OCI-LY7 (cell line): ENCODE data around the gene CCNE1. TPM values are rescaled to one million over a fixed set of nuclear protein-coding genes. Genes with fewer than 3 reads are reported as not detected.

Experiments
- BruUV-seq: library from RNA; stranded (reverse); fragments of 400-500 nt; replicated peaks from 2 replicates; lab custom pipeline; 2021; lab: Mats Ljungman, UMichigan
- CTCF ChIA-PET: fragments of 300-600 bp; sonication (Branson Sonifier 250); formaldehyde crosslinking; loops from one replicate; lab custom pipeline; 2022; ENCODE audit warnings: antibody characterized with exemption; ENCODE audit not compliant: unreplicated experiment; lab: Charles Lee
- POLR2A ChIA-PET: fragments of 300-600 bp; sonication (Branson Sonifier 250); formaldehyde crosslinking; loops from one replicate; lab custom pipeline; 2022; ENCODE audit warnings: antibody characterized with exemption; lab: Charles Lee
- DNase-seq: peaks from one replicate; pipeline ENCODE4 v3.0.0-alpha.2; 2015; ENCODE audit warnings: low spot score
- H2AFZ ChIP-seq: fragments of 200-600 bp; sonication (generic), shearing (Covaris generic); 2 replicates; pipeline ENCODE4 v1.6.1; 2014; ENCODE audit warnings: mild to moderate bottlenecking, antibody characterized with exemption, low read length, moderate library complexity
- H3K27ac ChIP-seq: fragments of 200-600 bp; sonication (generic); 2 replicates; pipeline ENCODE4 v1.5.1; 2014; ENCODE audit warnings: mixed run types, low read depth, mild to moderate bottlenecking, moderate library complexity, low read length, inconsistent platforms; ENCODE audit not compliant: poor library complexity, severe bottlenecking
- H3K36me3 ChIP-seq: fragments of 200-600 bp; sonication (generic); 2 replicates; pipeline ENCODE4 v1.6.1; 2014; ENCODE audit warnings: mild to moderate bottlenecking, antibody characterized with exemption, low read length, moderate library complexity, mixed read lengths; ENCODE audit not compliant: insufficient read depth
- H3K4me1 ChIP-seq: fragments of 200-600 bp; sonication (generic); 2 replicates; pipeline ENCODE4 v1.5.1; 2014; ENCODE audit warnings: mild to moderate bottlenecking, low read length; ENCODE audit not compliant: insufficient read depth, poor library complexity, severe bottlenecking
- H3K4me2 ChIP-seq: fragments of 200-600 bp; sonication (generic); 2 replicates; pipeline ENCODE4 v1.6.1; 2014; ENCODE audit warnings: mild to moderate bottlenecking, low read length
- H3K4me3 ChIP-seq: fragments of 200-600 bp; sonication (generic); 2 replicates; pipeline ENCODE4 v1.5.1; 2014; ENCODE audit warnings: mild to moderate bottlenecking, low read depth, low read length; ENCODE audit not compliant: poor library complexity, severe bottlenecking
- H3K79me2 ChIP-seq: fragments of 200-600 bp; sonication (generic); 2 replicates; pipeline ENCODE4 v1.6.1; 2016; ENCODE audit warnings: low read depth, mild to moderate bottlenecking, low read length, moderate library complexity, mixed read lengths; ENCODE audit not compliant: insufficient read depth
- H3K9me2 ChIP-seq: fragments of 200-600 bp; sonication (generic); 2 replicates; pipeline ENCODE4 v1.6.1; 2016; ENCODE audit warnings: mild to moderate bottlenecking, low read length, mixed read lengths; ENCODE audit not compliant: insufficient read depth
- H3K9me3 ChIP-seq: fragments of 200-600 bp; sonication (generic); 2 replicates; pipeline ENCODE4 v1.6.1; 2014; ENCODE audit warnings: mild to moderate bottlenecking, mixed run types, low read length, mixed read lengths
- H4K20me1 ChIP-seq: fragments of 200-600 bp; sonication (generic); 2 replicates; pipeline ENCODE4 v1.6.1; 2014; ENCODE audit warnings: mild to moderate bottlenecking, antibody characterized with exemption, low read length, moderate library complexity, mixed read lengths; ENCODE audit not compliant: insufficient read depth
- CTCF ChIP-seq: fragments of 200-600 bp; sonication (generic); conservative IDR thresholded peaks from 2 replicates; pipeline ENCODE4 v1.5.1; 2014; ENCODE audit warnings: mild to moderate bottlenecking, antibody characterized with exemption, low read length, moderate library complexity, mixed read lengths
- EZH2phosphoT487 ChIP-seq: fragments of 200-600 bp; sonication (generic); IDR thresholded peaks from 2 replicates; pipeline ENCODE4 v1.6.1; 2018; ENCODE audit warnings: low read depth, borderline replicate concordance, mild to moderate bottlenecking, mixed run types, antibody characterized with exemption, low read length, moderate library complexity, mixed read lengths
- intact Hi-C: fragments of 100-400 bp; cut with micrococcal nuclease; formaldehyde crosslinking; loops from one replicate; pipeline ENCODE4 v1.10.0; 2022; ENCODE audit not compliant: unreplicated experiment
- total RNA-seq, 2 experiments: library from RNA; depleted of rRNA in 1 of 2; stranded (reverse); fragments of >200 nt in 1 of 2; shearing (Covaris generic) in 1 of 2; gene quantifications; 2 replicates each; pipeline ENCODE4 v1.2.3, GENCODE V29; 2014 to 2022

CCNE1 gene
- total RNA-seq, 2 experiments from 2014 or later, result 23.2 to 36.1 TPM

- TF ChIP-seq CTCF (no peak), EZH2phosphoT487 (no peak)
- Histone ChIP-seq H3K9me2 (no peaks in the 10 kb centered on the region), H3K36me3 (no peaks in the 10 kb centered on the region), H3K4me2 (no peak overlapping the region), H2AFZ (no peak overlapping the region), H3K9me3 (no peaks in the 10 kb centered on the region), H3K79me2 (no peaks in the 10 kb centered on the region), H3K4me3 (no peak overlapping the region), H3K27ac (no peak overlapping the region), H3K4me1 (no peaks in the 10 kb centered on the region), H4K20me1 (no peaks in the 10 kb centered on the region)
- POLR2A ChIA-PET, result interaction anchor here (0.6 to 0.7 kb wide), 3 partner anchors 15 to 44 kb away, joined by 3 to 7 read pairs (median 5); no protein-coding TSS in a partner anchor
- DNase-seq, result no peak
- CTCF ChIA-PET, result no interaction called here
- no TSS peak for BruUV-seq
- intact Hi-C loops, result no loop called here
Observed at GRCh38 chr19:29867984-29868383, 56.2 kb downstream of the CCNE1 start.

- Histone ChIP-seq H4K20me1 (no peaks in the 10 kb centered on the region), H3K9me2 (no peaks in the 10 kb centered on the region), H3K36me3 (no peaks in the 10 kb centered on the region), H3K4me1 (no peaks in the 10 kb centered on the region), H3K9me3 (no peaks in the 10 kb centered on the region), H3K27ac (no peak overlapping the region), H2AFZ (no peak overlapping the region), H3K4me2 (no peak overlapping the region), H3K79me2 (no peaks in the 10 kb centered on the region), H3K4me3 (no peak overlapping the region)
- TF ChIP-seq CTCF, result no peak
- TF ChIP-seq EZH2phosphoT487, result no peak
- CTCF ChIA-PET, result no interaction called here
- POLR2A ChIA-PET, result interaction anchor here (1.0 kb wide), 1 partner anchor 10 kb away, joined by 3 read pairs; no protein-coding TSS in a partner anchor
- intact Hi-C loops, result no loop called here
- no TSS peak for BruUV-seq
- DNase-seq, result no peak
Observed at GRCh38 chr19:29871143-29871542, 59.4 kb downstream of the CCNE1 start.

GRCh38 chr19:29872224-29872731, 60.5 kb downstream of the CCNE1 start:
- Histone ChIP-seq H3K9me2 (no peaks in the 10 kb centered on the region), H3K79me2 (no peaks in the 10 kb centered on the region), H4K20me1 (no peaks in the 10 kb centered on the region), H3K36me3 (no peaks in the 10 kb centered on the region), H3K4me3 (no peak overlapping the region), H3K4me1 (no peaks in the 10 kb centered on the region), H2AFZ (no peak overlapping the region), H3K4me2 (no peak overlapping the region), H3K9me3 (no peaks in the 10 kb centered on the region), H3K27ac (no peak overlapping the region)
- CTCF ChIA-PET, result interaction anchor here (0.6 to 1.7 kb wide), 2 partner anchors 27 to 112 kb away, joined by 4 to 5 read pairs; no protein-coding TSS in a partner anchor
- POLR2A ChIA-PET, result no interaction called here
- no peak for TF ChIP-seq EZH2phosphoT487
- no peak for TF ChIP-seq CTCF
- BruUV-seq, result no TSS peak
- no peak for DNase-seq
- intact Hi-C loops, result no loop called here
